HCT116 (cell line): ENCODE results near the gene ENOX1. TPM values are rescaled to one million over a fixed set of nuclear protein-coding genes. Genes with fewer than 3 reads are reported as not detected.

Source experiments
- ATAC-seq: fragments of 200-7000 bp; cut with Tn5 transposase; 2 replicates; pipeline ENCODE4 v1.9.1; 2020; ENCODE audit warnings: mild to moderate bottlenecking, moderate library complexity
- BruUV-seq: library from RNA; stranded (reverse); fragments of 400-500 nt; replicated peaks from 2 replicates; lab custom pipeline; 2021; lab: Mats Ljungman, UMichigan
- CTCF ChIA-PET: fragments of 300-600 bp; sonication (Branson Sonifier 250); formaldehyde crosslinking; loops from one replicate; lab custom pipeline; 2021; ENCODE audit warnings: antibody characterized with exemption; lab: Charles Lee
- POLR2A ChIA-PET: fragments of 300-600, 350-600 bp; sonication (Branson Sonifier 250); formaldehyde crosslinking; loops from one replicate; lab custom pipeline; 2021; ENCODE audit warnings: antibody characterized with exemption; lab: Charles Lee
- RAD21 ChIA-PET, 2 experiments: fragments of 300-600 bp; sonication (Branson Sonifier 250); formaldehyde crosslinking; loops; one replicate each; lab custom pipeline; 2023; ENCODE audit warnings: low total read pairs in 2 of 2; ENCODE audit not compliant: uncharacterized antibody in 2 of 2, unreplicated experiment in 2 of 2, low non-redundant PET in 1 of 2; lab: Charles Lee
- DNase-seq: peaks from one replicate; pipeline ENCODE4 v3.0.0-alpha.2; 2010; ENCODE audit warnings: low read depth, low spot score
- H2AFZ ChIP-seq: fragments of 200-600 bp; shearing (Covaris generic), sonication (generic); 2 replicates; pipeline ENCODE4 v1.6.1; 2017; ENCODE audit warnings: low read depth, mixed run types, mixed read lengths, antibody characterized with exemption, low read length; ENCODE audit not compliant: poor library complexity, severe bottlenecking
- H3K27ac ChIP-seq: 2 replicates; pipeline ENCODE4 v1.5.1; 2012; ENCODE audit warnings: low read depth, low read length
- H3K27me3 ChIP-seq: fragments of 200-600 bp; sonication (generic); 2 replicates; pipeline ENCODE4 v1.6.1; 2016; ENCODE audit warnings: mixed run types, low read length, mixed read lengths; ENCODE audit not compliant: insufficient read depth
- H3K36me3 ChIP-seq, 2 experiments: fragments of 200-500 bp in 1 of 2; fragments of 200-600 bp in 1 of 2; sonication (Bioruptor generic) in 1 of 2; sonication (generic) in 1 of 2; 2 replicates each; pipeline versions ENCODE4 v1.5.1 to v1.6.1; 2014 to 2016; ENCODE audit warnings: low read length in 2 of 2, inconsistent platforms in 1 of 2, mixed read lengths in 1 of 2, mixed run types in 1 of 2; ENCODE audit not compliant: insufficient read depth in 2 of 2, control insufficient read depth in 1 of 2
- H3K4me1 ChIP-seq, 2 experiments: fragments of 200-600 bp in 1 of 2; sonication (generic) in 1 of 2; 2 replicates each; pipeline versions ENCODE4 v1.5.1 to v1.6.1; 2012 to 2017; ENCODE audit warnings: low read length in 2 of 2, inconsistent platforms in 1 of 2, mild to moderate bottlenecking in 1 of 2, mixed read lengths in 1 of 2, mixed run types in 1 of 2, moderate library complexity in 1 of 2; ENCODE audit not compliant: insufficient read depth in 2 of 2, control insufficient read depth in 1 of 2
- H3K4me2 ChIP-seq: fragments of 200-600 bp; sonication (generic); 2 replicates; pipeline ENCODE4 v1.6.1; 2017; ENCODE audit warnings: mixed run types, low read length, mixed read lengths
- H3K4me3 ChIP-seq, 2 experiments: fragments of 200-600 bp in 1 of 2; sonication (generic) in 1 of 2; replicated peaks in 1 of 2; 2 replicates each; pipeline ENCODE4 v1.5.1; 2011 to 2016; ENCODE audit warnings: low read length in 2 of 2, control low read depth in 1 of 2, low read depth in 1 of 2, mild to moderate bottlenecking in 1 of 2, mixed read lengths in 1 of 2, mixed run types in 1 of 2
- H3K79me2 ChIP-seq: fragments of 200-600 bp; sonication (generic); 2 replicates; pipeline ENCODE4 v1.6.1; 2017; ENCODE audit warnings: mild to moderate bottlenecking, mixed run types, low read length, moderate library complexity, mixed read lengths; ENCODE audit not compliant: insufficient read depth
- H3K9ac ChIP-seq: fragments of 200-600 bp; sonication (generic); 2 replicates; pipeline ENCODE4 v1.6.1; 2016; ENCODE audit warnings: low read length, mixed read lengths
- H3K9me2 ChIP-seq: fragments of 200-600 bp; sonication (generic), shearing (Covaris generic); 2 replicates; pipeline ENCODE4 v1.6.1; 2017; ENCODE audit warnings: mixed run types, mild to moderate bottlenecking, moderate library complexity; ENCODE audit not compliant: insufficient read depth
- H3K9me3 ChIP-seq, 2 experiments: fragments of 200-500 bp in 1 of 2; fragments of 200-600 bp in 1 of 2; sonication (Bioruptor generic) in 1 of 2; sonication (generic) in 1 of 2; 2 replicates each; pipeline ENCODE4 v1.6.1; 2014 to 2017; ENCODE audit warnings: low read length in 2 of 2, mixed read lengths in 2 of 2, inconsistent platforms in 1 of 2, low read depth in 1 of 2, mild to moderate bottlenecking in 1 of 2, mixed run types in 1 of 2, moderate library complexity in 1 of 2; ENCODE audit not compliant: control insufficient read depth in 1 of 2, insufficient read depth in 1 of 2
- H4K20me1 ChIP-seq: fragments of 200-600 bp; sonication (generic), shearing (Covaris generic); 2 replicates; pipeline ENCODE4 v1.6.1; 2017; ENCODE audit warnings: mixed run types, mild to moderate bottlenecking, moderate library complexity; ENCODE audit not compliant: insufficient read depth
- CBX3 ChIP-seq: IDR thresholded peaks from 2 replicates; pipeline ENCODE4 v1.6.1; 2012; ENCODE audit warnings: low read depth
- CEBPB ChIP-seq: IDR thresholded peaks from 2 replicates; pipeline ENCODE4 v1.6.1; 2012; ENCODE audit warnings: low read depth
- EGR1 ChIP-seq: IDR thresholded peaks from 2 replicates; pipeline ENCODE4 v1.6.1; 2012; ENCODE audit warnings: low read depth
- ELF1 ChIP-seq: IDR thresholded peaks from 2 replicates; pipeline ENCODE4 v1.6.1; 2012; ENCODE audit warnings: low read depth, borderline replicate concordance
- EZH2phosphoT487 ChIP-seq: fragments of 200-600 bp; IDR thresholded peaks from 2 replicates; pipeline ENCODE4 v1.6.1; 2018; ENCODE audit warnings: antibody characterized with exemption, borderline replicate concordance
- POLR2A ChIP-seq: IDR thresholded peaks from 2 replicates; pipeline ENCODE4 v1.7.0; 2011; ENCODE audit warnings: borderline replicate concordance; ENCODE audit not compliant: insufficient read depth, insufficient read length; ENCODE audit errors: extremely low read depth
- POLR2AphosphoS5 ChIP-seq: IDR thresholded peaks from 2 replicates; pipeline ENCODE4 v1.6.1; 2011; ENCODE audit warnings: mild to moderate bottlenecking, low read depth, low read length, moderate library complexity
- RAD21 ChIP-seq: IDR thresholded peaks from 2 replicates; pipeline ENCODE4 v1.6.1; 2012; ENCODE audit warnings: low read depth, mild to moderate bottlenecking
- SRF ChIP-seq: IDR thresholded peaks from 2 replicates; pipeline ENCODE4 v1.6.1; 2012; ENCODE audit warnings: low read depth
- TCF7L2 ChIP-seq: IDR thresholded peaks from 2 replicates; pipeline ENCODE4 v1.7.0; 2011; ENCODE audit warnings: borderline replicate concordance, inconsistent platforms; ENCODE audit not compliant: insufficient read depth, insufficient read length; ENCODE audit errors: extremely low read depth
- ZNF274 ChIP-seq: fragments of 200-500 bp; sonication (Bioruptor generic); IDR thresholded peaks from 2 replicates; pipeline ENCODE4 v1.6.1; 2014; ENCODE audit warnings: mild to moderate bottlenecking, low read depth, low read length, inconsistent platforms
- intact Hi-C: fragments of 100-400 bp; cut with micrococcal nuclease; formaldehyde crosslinking; loops from 2 replicates; pipeline ENCODE4 v1.10.0; 2022
- total RNA-seq: library from RNA; stranded (reverse); gene quantifications from one replicate; pipeline ENCODE4 v1.2.1, GENCODE V29; 2021; ENCODE audit not compliant: unreplicated experiment
- TF ChIP-seq, protein P1 (sequence below): IDR thresholded peaks from 2 replicates; pipeline ENCODE4 v1.6.1; 2011; ENCODE audit warnings: mild to moderate bottlenecking, low read length, moderate library complexity; ENCODE audit not compliant: insufficient replicate concordance; ENCODE audit errors: extremely low read depth
- TF ChIP-seq, protein P2 (sequence below): IDR thresholded peaks from 2 replicates; pipeline ENCODE4 v1.6.1; 2012; ENCODE audit warnings: low read depth
- TF ChIP-seq, protein P3 (sequence below): IDR thresholded peaks from 2 replicates; pipeline ENCODE4 v1.6.1; 2012

The ENOX1 gene
- total RNA-seq, 1 experiment from 2014 or later = 4.5 TPM

DNA sequence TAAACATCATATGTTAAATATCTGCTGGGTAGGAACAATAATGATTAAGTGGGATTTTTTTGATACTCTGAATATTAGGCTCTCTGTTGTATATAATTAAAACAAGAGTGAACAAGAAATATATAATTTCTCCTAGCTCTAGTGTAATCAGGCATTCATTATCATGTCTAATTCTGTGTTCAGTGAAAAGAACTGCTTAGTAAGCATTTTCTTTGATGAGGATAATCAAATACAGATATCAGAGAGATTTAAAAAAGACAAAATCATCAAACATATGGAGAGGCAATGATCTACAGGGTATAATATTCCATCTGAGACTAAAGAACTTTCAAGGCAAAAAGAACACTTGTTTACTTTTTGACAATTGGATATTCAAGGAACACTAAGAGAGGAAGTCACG is 522.3 kb downstream of the ENOX1 start (continued):
- TF ChIP-seq ELF1 = no peak
- TF ChIP-seq TCF7L2 = no peak
- TF ChIP-seq, protein P1, sequence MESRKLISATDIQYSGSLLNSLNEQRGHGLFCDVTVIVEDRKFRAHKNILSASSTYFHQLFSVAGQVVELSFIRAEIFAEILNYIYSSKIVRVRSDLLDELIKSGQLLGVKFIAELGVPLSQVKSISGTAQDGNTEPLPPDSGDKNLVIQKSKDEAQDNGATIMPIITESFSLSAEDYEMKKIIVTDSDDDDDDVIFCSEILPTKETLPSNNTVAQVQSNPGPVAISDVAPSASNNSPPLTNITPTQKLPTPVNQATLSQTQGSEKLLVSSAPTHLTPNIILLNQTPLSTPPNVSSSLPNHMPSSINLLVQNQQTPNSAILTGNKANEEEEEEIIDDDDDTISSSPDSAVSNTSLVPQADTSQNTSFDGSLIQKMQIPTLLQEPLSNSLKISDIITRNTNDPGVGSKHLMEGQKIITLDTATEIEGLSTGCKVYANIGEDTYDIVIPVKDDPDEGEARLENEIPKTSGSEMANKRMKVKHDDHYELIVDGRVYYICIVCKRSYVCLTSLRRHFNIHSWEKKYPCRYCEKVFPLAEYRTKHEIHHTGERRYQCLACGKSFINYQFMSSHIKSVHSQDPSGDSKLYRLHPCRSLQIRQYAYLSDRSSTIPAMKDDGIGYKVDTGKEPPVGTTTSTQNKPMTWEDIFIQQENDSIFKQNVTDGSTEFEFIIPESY = no peak

DNA sequence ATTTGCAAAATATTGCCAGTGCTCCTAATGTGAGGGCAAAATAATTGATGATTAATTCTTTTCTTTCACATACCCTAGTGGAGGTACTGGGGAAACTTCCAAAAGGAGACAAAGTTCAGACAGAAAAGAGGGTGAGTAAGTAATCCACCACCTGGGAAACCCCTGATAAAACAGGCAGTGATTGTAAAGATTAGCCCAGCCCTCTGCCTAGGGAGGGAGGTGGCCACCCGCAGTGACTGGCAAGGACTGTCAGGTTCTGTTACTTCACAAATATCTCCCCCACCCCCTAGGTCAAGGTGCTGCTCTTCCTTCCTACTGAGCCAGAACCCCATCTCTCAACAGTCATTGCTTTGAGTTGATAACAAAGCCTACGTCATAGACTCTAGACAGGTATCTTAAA is 523.7 kb downstream of the ENOX1 start:
- no peak overlapping the region for H3K9ac ChIP-seq
- H3K9me2 ChIP-seq = no peaks in the 10 kb centered on the region
- TF ChIP-seq, protein P2, sequence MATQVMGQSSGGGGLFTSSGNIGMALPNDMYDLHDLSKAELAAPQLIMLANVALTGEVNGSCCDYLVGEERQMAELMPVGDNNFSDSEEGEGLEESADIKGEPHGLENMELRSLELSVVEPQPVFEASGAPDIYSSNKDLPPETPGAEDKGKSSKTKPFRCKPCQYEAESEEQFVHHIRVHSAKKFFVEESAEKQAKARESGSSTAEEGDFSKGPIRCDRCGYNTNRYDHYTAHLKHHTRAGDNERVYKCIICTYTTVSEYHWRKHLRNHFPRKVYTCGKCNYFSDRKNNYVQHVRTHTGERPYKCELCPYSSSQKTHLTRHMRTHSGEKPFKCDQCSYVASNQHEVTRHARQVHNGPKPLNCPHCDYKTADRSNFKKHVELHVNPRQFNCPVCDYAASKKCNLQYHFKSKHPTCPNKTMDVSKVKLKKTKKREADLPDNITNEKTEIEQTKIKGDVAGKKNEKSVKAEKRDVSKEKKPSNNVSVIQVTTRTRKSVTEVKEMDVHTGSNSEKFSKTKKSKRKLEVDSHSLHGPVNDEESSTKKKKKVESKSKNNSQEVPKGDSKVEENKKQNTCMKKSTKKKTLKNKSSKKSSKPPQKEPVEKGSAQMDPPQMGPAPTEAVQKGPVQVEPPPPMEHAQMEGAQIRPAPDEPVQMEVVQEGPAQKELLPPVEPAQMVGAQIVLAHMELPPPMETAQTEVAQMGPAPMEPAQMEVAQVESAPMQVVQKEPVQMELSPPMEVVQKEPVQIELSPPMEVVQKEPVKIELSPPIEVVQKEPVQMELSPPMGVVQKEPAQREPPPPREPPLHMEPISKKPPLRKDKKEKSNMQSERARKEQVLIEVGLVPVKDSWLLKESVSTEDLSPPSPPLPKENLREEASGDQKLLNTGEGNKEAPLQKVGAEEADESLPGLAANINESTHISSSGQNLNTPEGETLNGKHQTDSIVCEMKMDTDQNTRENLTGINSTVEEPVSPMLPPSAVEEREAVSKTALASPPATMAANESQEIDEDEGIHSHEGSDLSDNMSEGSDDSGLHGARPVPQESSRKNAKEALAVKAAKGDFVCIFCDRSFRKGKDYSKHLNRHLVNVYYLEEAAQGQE = no peak
- TF ChIP-seq, protein P3, sequence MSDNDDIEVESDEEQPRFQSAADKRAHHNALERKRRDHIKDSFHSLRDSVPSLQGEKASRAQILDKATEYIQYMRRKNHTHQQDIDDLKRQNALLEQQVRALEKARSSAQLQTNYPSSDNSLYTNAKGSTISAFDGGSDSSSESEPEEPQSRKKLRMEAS = no peak
- TF ChIP-seq POLR2A (no peak), CBX3 (no peak), RAD21 (no peak), EZH2phosphoT487 (no peak), ELF1 (no peak), POLR2AphosphoS5 (no peak), CEBPB (no peak), ZNF274 (no peak), SRF (no peak), EGR1 (no peak)
- TF ChIP-seq, all 23 proteins: peak for 0
- no peaks in the 10 kb centered on the region for H3K9me3 ChIP-seq
- no peaks in the 10 kb centered on the region for H3K27me3 ChIP-seq
- ChIA-PET RAD21 (no interaction called here), POLR2A (no interaction called here), CTCF (no interaction called here)
- no TSS peak for BruUV-seq
- ATAC-seq (no peak), DNase-seq (no peak)
- no peak overlapping the region for H2AFZ ChIP-seq
- intact Hi-C loops = no loop called here
- H3K4me2 ChIP-seq = no peak overlapping the region
- no peaks in the 10 kb centered on the region for H3K79me2 ChIP-seq
- no peaks in the 10 kb centered on the region for H4K20me1 ChIP-seq
- H3K36me3 ChIP-seq = no peaks in the 10 kb centered on the region
- no peaks in the 10 kb centered on the region for H3K4me1 ChIP-seq
- H3K4me3 ChIP-seq = no peak overlapping the region
- H3K27ac ChIP-seq = no peak overlapping the region
